IgD-negative memory B cell (primary cell): Measurements from ENCODE around the gene SGIP1. TPM values are rescaled to one million over a fixed set of nuclear protein-coding genes. Genes with fewer than 3 reads are reported as not detected.

ENCODE experiments used
- H3K27ac Mint-ChIP-seq, 3 donors: one replicate each; pipeline ENCODE4 v1.8.0; 2020 to 2022; ENCODE audit warnings: mild to moderate bottlenecking in 3 of 3, mixed read lengths in 3 of 3, moderate library complexity in 1 of 3
- H3K27me3 Mint-ChIP-seq: one replicate; pipeline ENCODE4 v1.8.0; 2021; ENCODE audit warnings: mixed read lengths
- H3K36me3 Mint-ChIP-seq: one replicate; pipeline ENCODE4 v1.8.0; 2020; ENCODE audit warnings: mild to moderate bottlenecking, mixed read lengths
- H3K4me1 Mint-ChIP-seq, 3 donors: one replicate each; pipeline ENCODE4 v1.8.0; 2020 to 2022; ENCODE audit warnings: mixed read lengths in 3 of 3, mild to moderate bottlenecking in 1 of 3
- H3K4me3 Mint-ChIP-seq, 4 donors: one replicate each; pipeline ENCODE4 v1.8.0; 2020 to 2022; ENCODE audit warnings: mild to moderate bottlenecking in 4 of 4, mixed read lengths in 4 of 4, moderate library complexity in 3 of 4
- H3K9me3 Mint-ChIP-seq, 3 donors: one replicate each; pipeline ENCODE4 v1.8.0; 2020 to 2021; ENCODE audit warnings: mixed read lengths in 3 of 3, mild to moderate bottlenecking in 1 of 3
- polyA plus RNA-seq: library from polyadenylated mRNA; unstranded; fragments of 300-500 nt; fragmentation: Illumina TruSeq; gene quantifications from one replicate; pipeline ENCODE4 v1.2.3, GENCODE V29; 2021

Gene SGIP1
- polyA plus RNA-seq, 1 donor from 2014 or later, result 0.71 TPM

DNA sequence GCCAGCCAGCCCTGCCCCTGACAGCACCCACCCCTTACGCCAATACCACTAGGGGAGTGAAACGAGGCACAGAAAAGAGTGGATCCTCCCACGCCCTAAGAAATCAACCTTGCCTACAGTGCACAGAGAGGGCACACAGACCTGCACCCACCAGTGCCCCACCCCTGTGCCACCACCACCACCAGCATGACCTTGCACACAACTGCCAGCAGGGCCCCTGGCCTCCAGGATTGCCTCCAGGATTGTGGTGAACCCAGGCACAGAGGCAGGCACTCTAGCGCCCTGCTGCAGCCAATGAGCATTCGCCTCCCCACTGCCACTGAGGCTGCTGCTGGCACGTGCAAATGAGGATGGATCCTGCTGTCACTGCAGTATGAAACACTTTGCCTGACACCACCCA lies 23.5 kb upstream of the SGIP1 start:
- Mint-ChIP-seq H3K27me3 (peaks cover 6% of the 10 kb centered on the region), H3K36me3 (peaks cover 2% of the 10 kb centered on the region)

DNA sequence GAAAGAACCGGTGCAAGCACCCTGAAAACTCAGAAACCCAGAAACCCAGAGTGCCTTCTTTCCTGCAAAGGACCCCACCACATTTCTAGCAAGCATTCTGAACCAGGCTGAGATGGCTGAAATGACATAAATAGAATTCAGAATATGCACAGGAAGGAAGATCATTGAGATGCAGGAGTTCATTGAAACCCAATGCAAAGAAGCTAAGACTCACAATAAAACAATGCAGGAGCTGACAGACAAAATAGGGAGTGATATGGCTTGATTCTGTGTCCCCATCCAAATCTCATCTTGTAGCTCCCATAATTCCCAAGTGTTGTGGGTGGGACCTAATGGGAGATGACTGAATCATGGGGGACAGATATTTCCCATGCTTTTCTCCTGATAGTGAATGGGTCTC lies 22.8 kb upstream of the SGIP1 start:
- Mint-ChIP-seq H3K36me3 (peaks cover 2% of the 10 kb centered on the region), H3K4me3 (no peak overlapping the region), H3K27ac (no peak overlapping the region), H3K27me3 (peaks cover 6% of the 10 kb centered on the region), H3K9me3 (peaks cover 0 to 9% (median 2%) of the 10 kb centered on the region in 3 donors), H3K4me1 (peaks cover 0 to 2% (median 0%) of the 10 kb centered on the region in 3 donors)

More for the DNA sequence above, 23.5 kb upstream of the SGIP1 start:
- Mint-ChIP-seq H3K9me3 (peaks cover 0 to 9% (median 2%) of the 10 kb centered on the region in 3 donors), H3K27ac (no peak overlapping the region), H3K4me3 (no peak overlapping the region), H3K4me1 (peaks cover 0 to 2% (median 0%) of the 10 kb centered on the region in 3 donors)

DNA sequence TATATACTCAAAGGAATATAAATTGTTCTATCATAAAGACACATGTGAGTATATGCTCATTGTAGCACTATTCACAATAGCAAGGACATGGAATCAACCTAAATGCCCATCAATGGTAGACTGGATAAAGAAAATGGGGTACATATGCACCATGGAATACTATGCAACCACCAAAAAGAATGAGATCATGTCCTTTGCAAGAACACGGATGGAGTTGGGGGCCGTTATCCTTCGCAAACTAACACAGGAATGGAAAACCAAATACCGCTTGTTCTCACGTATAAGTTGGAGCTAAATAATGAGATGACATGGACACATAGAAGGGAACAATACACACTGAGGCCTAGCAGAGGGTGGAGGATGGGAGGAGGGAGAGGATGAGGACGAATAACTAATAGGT lies 16.0 kb upstream of the SGIP1 start:
- Mint-ChIP-seq H3K36me3 (no peaks in the 10 kb centered on the region), H3K4me1 (peaks cover 0 to 2% (median 0%) of the 10 kb centered on the region in 3 donors), H3K27ac (no peak overlapping the region), H3K9me3 (peaks cover 0 to 8% (median 2%) of the 10 kb centered on the region in 3 donors), H3K27me3 (peaks cover 3% of the 10 kb centered on the region), H3K4me3 (no peak overlapping the region)

DNA sequence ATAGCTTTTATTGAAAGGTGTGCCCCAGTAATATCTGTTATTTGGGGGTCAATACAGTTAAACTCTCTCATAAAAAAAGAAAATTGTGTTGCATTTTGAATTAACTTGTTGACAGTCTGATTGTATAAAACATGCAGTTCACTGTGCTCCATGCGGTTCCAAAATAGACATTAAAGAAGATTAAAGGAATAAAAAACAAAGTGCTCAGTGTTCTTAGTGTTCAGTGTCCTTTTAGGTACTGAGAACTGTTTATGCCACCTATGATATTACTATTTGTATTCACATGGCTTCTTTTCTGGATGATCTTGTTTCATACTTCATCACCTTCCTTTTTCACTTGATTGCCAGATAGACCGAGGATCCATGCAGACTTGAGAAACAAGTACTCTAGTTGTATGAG lies 15.3 kb upstream of the SGIP1 start:
- Mint-ChIP-seq H3K36me3 (no peaks in the 10 kb centered on the region), H3K4me3 (no peak overlapping the region), H3K27me3 (peaks cover 3% of the 10 kb centered on the region), H3K27ac (no peak overlapping the region), H3K9me3 (peaks cover 0 to 2% (median under 1%) of the 10 kb centered on the region in 3 donors), H3K4me1 (peaks cover 0 to 2% (median 0%) of the 10 kb centered on the region in 3 donors)

DNA sequence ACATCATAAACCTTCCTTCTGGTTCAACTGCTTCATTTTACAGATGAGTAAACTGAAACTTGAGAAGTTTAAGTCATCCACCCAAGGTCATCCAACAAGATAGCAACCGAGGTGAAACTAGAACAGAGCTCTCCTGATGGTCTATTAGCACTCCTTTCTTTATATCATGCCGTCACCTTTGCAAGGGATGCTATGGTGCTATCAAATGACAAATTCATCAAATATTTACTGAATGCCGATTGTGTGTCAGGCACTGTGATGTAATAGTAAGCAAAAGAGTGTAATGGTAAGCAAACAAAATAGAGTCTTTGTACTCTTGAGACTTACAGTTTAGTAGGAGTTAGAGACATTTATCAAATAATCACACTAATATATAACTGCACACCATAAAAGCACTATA lies 14.0 kb upstream of the SGIP1 start:
- H3K4me3 Mint-ChIP-seq, result no peak overlapping the region

DNA sequence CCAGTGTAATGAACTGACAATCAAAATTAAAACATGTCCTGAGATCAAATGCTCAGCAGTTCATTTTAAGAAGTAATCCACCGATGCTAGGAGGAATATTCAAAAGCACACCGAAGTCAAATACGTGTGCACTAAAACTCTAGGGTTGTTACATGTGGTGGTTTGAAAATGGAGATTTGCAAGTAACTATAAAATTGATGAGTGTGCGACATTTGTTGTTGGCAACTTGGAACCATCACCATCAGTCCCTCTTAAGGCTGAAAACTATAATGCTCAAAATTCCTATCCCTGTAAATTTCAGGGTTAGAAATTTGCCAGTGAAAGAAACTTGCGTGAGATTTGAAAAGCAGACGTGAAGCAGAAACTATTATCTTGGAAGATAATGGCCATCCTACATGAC lies 13.3 kb upstream of the SGIP1 start:
- Mint-ChIP-seq H3K27ac (no peak overlapping the region), H3K27me3 (no peaks in the 10 kb centered on the region), H3K4me3 (no peak overlapping the region), H3K4me1 (no peaks in the 10 kb centered on the region), H3K9me3 (no peaks in the 10 kb centered on the region), H3K36me3 (no peaks in the 10 kb centered on the region)

More for the DNA sequence above, 14.0 kb upstream of the SGIP1 start:
- H3K27me3 Mint-ChIP-seq, result no peaks in the 10 kb centered on the region
- no peaks in the 10 kb centered on the region for H3K9me3 Mint-ChIP-seq
- H3K36me3 Mint-ChIP-seq, result no peaks in the 10 kb centered on the region
- H3K4me1 Mint-ChIP-seq, result no peaks in the 10 kb centered on the region
- no peak overlapping the region for H3K27ac Mint-ChIP-seq

DNA sequence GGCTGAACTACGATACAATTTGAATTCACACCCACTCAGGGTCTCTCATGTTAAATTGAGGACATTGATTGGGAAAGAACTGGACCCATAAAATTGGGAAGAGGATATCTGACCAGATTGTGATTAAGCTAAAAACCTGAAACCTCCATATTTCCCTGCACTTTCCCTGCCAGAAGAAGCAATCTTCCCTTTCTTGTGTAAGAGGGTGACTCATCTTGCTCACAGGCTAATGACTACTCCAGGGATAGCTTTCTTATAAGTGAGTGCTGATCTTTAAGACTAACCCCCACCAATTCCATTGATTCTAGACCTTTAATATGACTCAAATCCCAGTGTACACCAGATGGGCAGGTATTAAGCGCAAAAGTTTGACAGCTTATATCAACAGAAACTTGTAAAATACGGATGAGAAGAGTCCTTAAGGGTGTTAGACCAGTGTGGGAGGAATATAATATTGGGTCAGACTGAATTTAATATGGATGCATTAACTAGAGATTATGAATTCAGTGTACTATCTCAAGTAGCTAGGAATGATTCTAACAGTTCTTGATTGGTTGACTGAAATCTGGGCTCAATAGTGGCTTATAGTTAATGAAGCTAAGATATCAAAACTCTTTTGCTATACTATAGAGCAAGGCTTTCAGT lies 12.1 kb upstream of the SGIP1 start:
- no peaks in the 10 kb centered on the region for H3K36me3 Mint-ChIP-seq
- no peak overlapping the region for H3K27ac Mint-ChIP-seq
- H3K4me3 Mint-ChIP-seq, result no peak overlapping the region
- no peaks in the 10 kb centered on the region for H3K9me3 Mint-ChIP-seq
- H3K27me3 Mint-ChIP-seq, result no peaks in the 10 kb centered on the region
- no peaks in the 10 kb centered on the region for H3K4me1 Mint-ChIP-seq

DNA sequence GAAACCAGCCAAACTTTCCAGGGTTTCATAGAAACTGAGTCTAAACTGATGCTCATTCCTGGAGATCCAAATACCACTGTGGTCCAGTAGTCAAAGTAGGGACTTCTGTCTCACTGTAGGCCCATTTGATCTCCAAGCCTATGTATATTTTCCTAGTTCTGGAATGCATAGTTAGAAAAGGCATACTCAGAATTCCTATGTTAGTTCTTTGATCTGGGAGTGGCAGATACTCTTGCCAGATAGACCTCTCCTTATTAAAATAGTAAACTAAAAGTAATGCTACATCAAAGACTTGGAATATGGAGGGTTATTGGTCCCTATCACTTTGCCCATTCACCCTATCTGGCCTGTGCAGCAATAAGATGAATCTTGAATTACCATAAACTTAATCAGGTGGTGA lies 10.4 kb upstream of the SGIP1 start:
- no peaks in the 10 kb centered on the region for H3K36me3 Mint-ChIP-seq
- no peaks in the 10 kb centered on the region for H3K27me3 Mint-ChIP-seq
- H3K4me1 Mint-ChIP-seq, result no peaks in the 10 kb centered on the region
- H3K27ac Mint-ChIP-seq, result no peak overlapping the region
- H3K4me3 Mint-ChIP-seq, result no peak overlapping the region
- no peaks in the 10 kb centered on the region for H3K9me3 Mint-ChIP-seq

DNA sequence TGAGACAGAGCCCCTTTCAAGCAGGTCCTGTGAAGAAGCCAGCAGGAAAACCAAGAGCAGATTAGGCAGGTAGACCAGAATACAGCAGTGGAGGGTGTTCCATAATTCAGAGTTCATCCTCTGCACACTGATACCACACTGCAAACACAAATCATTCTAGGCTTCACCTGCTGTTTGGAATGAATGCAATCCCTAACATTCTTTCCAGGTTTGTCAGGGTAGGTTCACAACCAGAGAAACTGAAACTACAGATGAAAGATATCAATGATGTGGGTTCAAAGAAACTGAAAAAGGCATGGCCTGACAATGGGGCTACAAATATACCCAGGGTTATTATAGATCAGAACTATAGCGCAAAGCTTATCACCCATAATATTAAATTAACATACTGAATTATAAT lies 8.9 kb upstream of the SGIP1 start:
- Mint-ChIP-seq H3K27ac (no peak overlapping the region), H3K4me1 (no peaks in the 10 kb centered on the region), H3K4me3 (no peak overlapping the region), H3K9me3 (no peaks in the 10 kb centered on the region), H3K27me3 (peaks cover 2% of the 10 kb centered on the region), H3K36me3 (no peaks in the 10 kb centered on the region)

DNA sequence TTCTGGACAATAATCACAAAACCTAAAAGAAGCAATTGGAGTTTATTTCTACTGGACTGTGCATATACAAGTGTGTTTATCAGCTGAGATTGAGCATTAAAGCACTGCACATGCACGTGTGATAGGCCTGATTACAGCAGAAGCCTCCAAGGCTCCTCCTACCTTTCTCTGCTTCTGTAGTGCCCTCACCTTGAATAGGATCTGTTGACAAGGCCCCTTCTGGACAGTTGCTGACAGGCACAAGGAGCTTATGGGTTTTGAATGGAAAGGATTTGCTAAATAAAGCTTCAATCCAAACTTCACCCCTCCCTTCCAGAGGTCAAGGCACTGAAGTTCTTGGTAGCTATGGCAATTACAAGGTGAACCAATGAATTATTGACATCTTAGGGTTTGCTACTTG lies 7.9 kb upstream of the SGIP1 start:
- no peak overlapping the region for H3K4me3 Mint-ChIP-seq
- no peaks in the 10 kb centered on the region for H3K9me3 Mint-ChIP-seq
- no peak overlapping the region for H3K27ac Mint-ChIP-seq
- no peaks in the 10 kb centered on the region for H3K36me3 Mint-ChIP-seq
- H3K4me1 Mint-ChIP-seq, result no peaks in the 10 kb centered on the region
- peaks cover 2% of the 10 kb centered on the region for H3K27me3 Mint-ChIP-seq

DNA sequence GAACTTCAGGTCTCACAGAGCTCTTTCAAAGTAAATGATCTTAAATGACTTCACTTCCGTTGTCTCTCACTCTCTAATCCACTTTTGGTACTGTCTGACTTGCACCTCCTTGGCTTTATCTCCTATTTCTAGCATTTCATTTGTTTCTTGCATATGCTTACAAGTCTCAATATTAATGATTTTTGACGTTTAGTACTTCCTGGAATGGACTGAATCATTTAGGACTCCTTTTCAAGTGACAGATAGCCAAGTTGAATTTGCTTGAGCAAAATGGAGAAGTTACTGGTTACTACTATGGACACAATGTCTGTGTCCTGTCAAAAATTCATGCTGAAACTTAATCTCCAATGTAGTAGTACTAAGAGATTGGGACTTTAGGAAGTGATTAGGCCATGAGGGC lies 7.0 kb upstream of the SGIP1 start:
- Mint-ChIP-seq H3K27ac (no peak overlapping the region), H3K4me3 (no peak overlapping the region), H3K4me1 (no peaks in the 10 kb centered on the region), H3K36me3 (no peaks in the 10 kb centered on the region), H3K9me3 (no peaks in the 10 kb centered on the region), H3K27me3 (peaks cover 8% of the 10 kb centered on the region)

DNA sequence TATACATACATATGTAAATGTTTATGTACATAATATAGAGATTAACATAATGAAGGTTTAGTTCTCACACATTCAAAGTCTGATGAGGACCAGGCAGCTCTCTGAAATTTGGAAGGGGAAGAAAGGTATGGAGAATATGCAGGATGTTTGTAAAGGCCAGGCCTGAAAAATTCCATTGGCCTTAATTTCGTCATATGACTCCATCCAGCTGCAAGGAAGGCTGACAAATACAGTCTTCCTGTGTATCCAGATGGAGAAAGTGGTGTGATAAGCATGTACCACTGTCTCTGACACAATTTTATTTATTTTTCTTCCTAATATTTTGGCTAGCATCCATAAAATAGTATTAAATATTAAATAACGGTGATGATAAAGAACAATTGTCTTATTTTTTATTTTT lies 6.3 kb upstream of the SGIP1 start:
- Mint-ChIP-seq H3K27ac (no peak overlapping the region), H3K27me3 (peaks cover 12% of the 10 kb centered on the region), H3K4me1 (peaks cover 0 to 3% (median 3%) of the 10 kb centered on the region in 3 donors), H3K9me3 (no peaks in the 10 kb centered on the region), H3K36me3 (no peaks in the 10 kb centered on the region), H3K4me3 (no peak overlapping the region)

DNA sequence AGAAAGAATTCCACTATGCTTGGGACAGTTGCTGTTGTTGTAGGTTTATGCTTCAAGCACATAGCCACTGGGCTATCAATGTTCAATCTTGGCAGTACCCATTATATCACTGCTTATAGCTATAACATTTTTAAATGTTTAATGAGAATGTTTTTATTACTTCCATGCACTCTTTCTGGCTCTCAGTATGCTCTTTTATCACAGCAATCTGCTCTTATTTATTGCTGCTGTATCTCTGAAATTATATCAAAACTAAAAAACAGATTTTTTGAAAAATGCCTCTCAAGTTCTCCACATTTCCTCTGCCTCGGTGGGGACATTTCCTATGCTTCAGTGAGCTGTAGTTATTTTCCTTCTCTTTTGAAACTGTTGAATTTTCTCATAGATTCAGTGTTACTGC lies 5.4 kb upstream of the SGIP1 start:
- H3K27ac Mint-ChIP-seq, result no peak overlapping the region
- H3K4me3 Mint-ChIP-seq, result no peak overlapping the region
- no peaks in the 10 kb centered on the region for H3K9me3 Mint-ChIP-seq
- peaks cover 20% of the 10 kb centered on the region for H3K27me3 Mint-ChIP-seq
- H3K36me3 Mint-ChIP-seq, result no peaks in the 10 kb centered on the region
- peaks cover 3 to 8% (median 4%) of the 10 kb centered on the region in 3 donors for H3K4me1 Mint-ChIP-seq

DNA sequence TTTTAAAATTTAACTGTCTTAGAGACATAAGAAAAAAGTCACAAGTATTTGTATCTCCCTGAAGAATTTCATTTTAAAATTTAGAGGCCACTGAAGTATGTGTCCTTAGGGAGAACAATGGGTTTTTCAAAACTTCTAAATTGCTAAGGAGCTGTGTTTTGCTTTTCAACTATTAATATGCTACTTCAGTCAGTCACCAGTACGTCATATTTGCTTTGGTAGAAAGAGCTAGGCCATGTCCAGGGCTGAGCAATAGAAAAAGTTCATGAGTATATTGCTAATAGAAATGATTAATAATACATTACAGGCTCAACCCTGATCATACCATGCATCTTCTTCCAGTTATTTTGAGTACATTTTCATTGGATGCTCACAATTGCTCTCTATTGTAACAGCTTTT lies 1.7 kb upstream of the SGIP1 start:
- Mint-ChIP-seq H3K4me1 (peaks cover 3 to 11% (median 4%) of the 10 kb centered on the region in 3 donors), H3K27me3 (peaks cover 26% of the 10 kb centered on the region), H3K4me3 (peak overlapping the region in 1 of 4 donors; percentile 59), H3K36me3 (no peaks in the 10 kb centered on the region), H3K27ac (no peak overlapping the region), H3K9me3 (no peaks in the 10 kb centered on the region)

DNA sequence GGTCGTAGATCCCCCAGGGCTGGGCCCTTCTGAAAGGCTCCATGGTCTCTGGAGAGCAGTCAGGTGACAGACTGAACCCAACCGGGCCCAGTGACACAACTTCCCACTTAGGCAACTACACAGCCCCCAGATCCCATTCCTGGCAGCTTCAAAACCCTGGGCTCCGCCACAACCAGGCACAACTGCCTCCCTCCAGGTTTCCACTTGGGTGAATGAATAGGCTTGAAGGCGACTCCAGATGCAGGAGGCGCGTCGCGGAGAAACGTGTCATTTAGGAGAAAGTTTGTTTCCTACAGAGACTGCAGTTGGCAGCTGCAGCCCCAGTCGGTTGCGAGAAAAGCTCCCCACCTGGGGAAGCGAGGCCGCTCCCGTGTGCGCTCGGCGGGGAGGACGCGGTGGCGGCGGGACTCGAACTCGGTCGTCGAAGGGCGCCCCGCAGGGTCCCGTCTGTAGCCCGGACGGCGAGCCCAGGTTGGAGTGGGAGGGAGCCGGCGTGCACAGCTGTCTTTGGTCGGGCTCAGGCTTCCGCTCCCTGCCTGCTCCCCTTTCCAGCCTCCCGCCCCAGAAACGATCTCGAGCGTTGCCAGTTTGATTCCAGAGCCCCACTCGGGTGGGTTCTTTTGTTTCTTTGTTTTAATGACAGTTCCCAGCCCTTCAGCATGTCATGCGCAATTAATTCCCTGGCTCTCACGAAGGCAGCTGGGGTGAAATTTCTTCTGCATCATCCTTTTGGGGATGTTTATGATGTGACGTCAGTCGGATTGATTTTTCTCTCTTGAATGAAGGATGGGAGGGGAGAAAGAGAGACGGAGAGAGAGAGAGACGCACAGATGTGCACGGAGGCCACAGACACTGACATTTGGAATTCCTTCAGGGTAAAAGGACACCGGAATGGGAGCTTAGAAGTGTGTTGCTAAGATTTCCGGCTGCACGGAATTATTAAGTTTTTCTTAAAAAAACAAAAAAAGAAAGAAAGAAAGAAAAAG lies 862 bp upstream of the SGIP1 start:
- Mint-ChIP-seq H3K27me3 (peaks cover 26% of the 10 kb centered on the region), H3K9me3 (no peaks in the 10 kb centered on the region), H3K4me1 (peaks cover 3 to 11% (median 4%) of the 10 kb centered on the region in 3 donors), H3K36me3 (no peaks in the 10 kb centered on the region), H3K27ac (no peak overlapping the region), H3K4me3 (peak overlapping the region in 3 of 4 donors; percentile 59 to 86 (median 75))
